ENCODE measurements around the gene ABCA13. TPM values are rescaled to one million over a fixed set of nuclear protein-coding genes. Genes with fewer than 3 reads are reported as not detected.

Gene ABCA13
- total and polyA plus RNA-seq, 4 donors: 1.2 to 23.2 (median 3.5) TPM

GRCh38 chr7:48416327-48416908, 245.2 kb downstream of the ABCA13 start:
- H3K4me3 ChIP-seq: no peak overlapping the region
- no peak for ATAC-seq (ENCODE audit: insufficient read depth, low FRiP score)
- WGBS, 2 donors: 84 to 90% methylated on average over 9 of the region's 9 CpGs

DNA sequence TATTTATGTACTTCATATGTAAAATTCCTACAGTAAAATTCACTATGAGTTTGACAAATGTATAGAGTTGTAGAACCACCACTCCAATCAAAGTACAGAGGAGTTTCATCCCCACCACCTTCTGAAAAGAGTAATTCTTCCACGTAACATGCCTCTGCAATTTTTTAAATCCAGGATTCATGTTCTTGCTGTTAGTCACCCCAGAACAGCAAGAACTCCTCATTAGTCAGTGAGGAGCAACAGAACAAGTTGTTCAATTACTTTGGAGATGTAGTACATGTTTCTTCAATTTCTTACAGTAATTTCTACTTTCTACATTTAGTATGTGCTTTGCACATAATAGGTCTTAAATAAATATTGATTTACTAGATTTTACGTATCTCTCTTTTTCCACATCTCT, 248.1 kb downstream of the ABCA13 start:
- H3K4me1 ChIP-seq (ENCODE audit: control insufficient read depth in 5 of 5, insufficient read depth in 5 of 5, low read length in 5 of 5): no peaks in the 10 kb centered on the region
- no peaks in the 10 kb centered on the region for H3K36me3 ChIP-seq (ENCODE audit: control insufficient read depth in 4 of 4, insufficient read depth in 4 of 4, low read length in 4 of 4)
- H3K9ac ChIP-seq (ENCODE audit: insufficient read depth in 1 of 2, low read length in 2 of 2): no peak overlapping the region
- DNase-seq: no peak
- peaks cover 0 to 3% (median 0%) of the 10 kb centered on the region in 4 donors for H3K9me3 ChIP-seq (ENCODE audit: control insufficient read depth in 4 of 4, insufficient read depth in 3 of 4, low read length in 3 of 4)
- no peak for ATAC-seq (ENCODE audit: insufficient read depth, low FRiP score)
- no peaks in the 10 kb centered on the region for H3K27me3 ChIP-seq (ENCODE audit: control insufficient read depth in 3 of 3, insufficient read depth in 3 of 3, low read length in 2 of 3)
- 45 to 87% methylated on average over 2 of the region's 2 CpGs for WGBS, 2 donors
- no peak overlapping the region for H3K27ac ChIP-seq (ENCODE audit: low read depth in 1 of 2, low read length in 1 of 2)
- H3K4me3 ChIP-seq: no peak overlapping the region
- TF ChIP-seq, protein P1, sequence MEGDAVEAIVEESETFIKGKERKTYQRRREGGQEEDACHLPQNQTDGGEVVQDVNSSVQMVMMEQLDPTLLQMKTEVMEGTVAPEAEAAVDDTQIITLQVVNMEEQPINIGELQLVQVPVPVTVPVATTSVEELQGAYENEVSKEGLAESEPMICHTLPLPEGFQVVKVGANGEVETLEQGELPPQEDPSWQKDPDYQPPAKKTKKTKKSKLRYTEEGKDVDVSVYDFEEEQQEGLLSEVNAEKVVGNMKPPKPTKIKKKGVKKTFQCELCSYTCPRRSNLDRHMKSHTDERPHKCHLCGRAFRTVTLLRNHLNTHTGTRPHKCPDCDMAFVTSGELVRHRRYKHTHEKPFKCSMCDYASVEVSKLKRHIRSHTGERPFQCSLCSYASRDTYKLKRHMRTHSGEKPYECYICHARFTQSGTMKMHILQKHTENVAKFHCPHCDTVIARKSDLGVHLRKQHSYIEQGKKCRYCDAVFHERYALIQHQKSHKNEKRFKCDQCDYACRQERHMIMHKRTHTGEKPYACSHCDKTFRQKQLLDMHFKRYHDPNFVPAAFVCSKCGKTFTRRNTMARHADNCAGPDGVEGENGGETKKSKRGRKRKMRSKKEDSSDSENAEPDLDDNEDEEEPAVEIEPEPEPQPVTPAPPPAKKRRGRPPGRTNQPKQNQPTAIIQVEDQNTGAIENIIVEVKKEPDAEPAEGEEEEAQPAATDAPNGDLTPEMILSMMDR (IDR thresholded peaks at IDR 0.05; ENCODE audit: control extremely low read depth, extremely low read depth): no peak

More at GRCh38 chr7:48416327-48416908, 245.2 kb downstream of the ABCA13 start:
- no peaks in the 10 kb centered on the region for H3K4me1 ChIP-seq (ENCODE audit: control insufficient read depth in 5 of 5, insufficient read depth in 5 of 5, low read length in 5 of 5)
- H3K27ac ChIP-seq (ENCODE audit: low read depth in 1 of 2, low read length in 1 of 2): no peak overlapping the region
- DNase-seq: no peak
- no peaks in the 10 kb centered on the region for H3K36me3 ChIP-seq (ENCODE audit: control insufficient read depth in 4 of 4, insufficient read depth in 4 of 4, low read length in 4 of 4)
- peaks cover 0 to 3% (median 0%) of the 10 kb centered on the region in 4 donors for H3K9me3 ChIP-seq (ENCODE audit: control insufficient read depth in 4 of 4, insufficient read depth in 3 of 4, low read length in 3 of 4)
- TF ChIP-seq, protein P1 (IDR thresholded peaks at IDR 0.05; ENCODE audit: control extremely low read depth, extremely low read depth): no peak
- H3K9ac ChIP-seq (ENCODE audit: insufficient read depth in 1 of 2, low read length in 2 of 2): no peak overlapping the region
- no peaks in the 10 kb centered on the region for H3K27me3 ChIP-seq (ENCODE audit: control insufficient read depth in 3 of 3, insufficient read depth in 3 of 3, low read length in 2 of 3)

- no peak overlapping the region for H3K9ac ChIP-seq (ENCODE audit: insufficient read depth in 1 of 2, low read length in 2 of 2)
- ATAC-seq (ENCODE audit: insufficient read depth, low FRiP score): no peak
- no peak for DNase-seq
- no peaks in the 10 kb centered on the region for H3K4me1 ChIP-seq (ENCODE audit: control insufficient read depth in 5 of 5, insufficient read depth in 5 of 5, low read length in 5 of 5)
- H3K27ac ChIP-seq (ENCODE audit: low read depth in 1 of 2, low read length in 1 of 2): no peak overlapping the region
- peaks cover 0 to 3% (median 0%) of the 10 kb centered on the region in 4 donors for H3K9me3 ChIP-seq (ENCODE audit: control insufficient read depth in 4 of 4, insufficient read depth in 3 of 4, low read length in 3 of 4)
- no peaks in the 10 kb centered on the region for H3K36me3 ChIP-seq (ENCODE audit: control insufficient read depth in 4 of 4, insufficient read depth in 4 of 4, low read length in 4 of 4)
- no peaks in the 10 kb centered on the region for H3K27me3 ChIP-seq (ENCODE audit: control insufficient read depth in 3 of 3, insufficient read depth in 3 of 3, low read length in 2 of 3)
- TF ChIP-seq, protein P1 (IDR thresholded peaks at IDR 0.05; ENCODE audit: control extremely low read depth, extremely low read depth): no peak
- 83 to 90% methylated on average over 1 of the region's 1 CpG for WGBS, 2 donors
- no peak overlapping the region for H3K4me3 ChIP-seq
These were observed 248.9 kb downstream of the ABCA13 start for GRCh38 chr7:48420206-48420605.

DNA sequence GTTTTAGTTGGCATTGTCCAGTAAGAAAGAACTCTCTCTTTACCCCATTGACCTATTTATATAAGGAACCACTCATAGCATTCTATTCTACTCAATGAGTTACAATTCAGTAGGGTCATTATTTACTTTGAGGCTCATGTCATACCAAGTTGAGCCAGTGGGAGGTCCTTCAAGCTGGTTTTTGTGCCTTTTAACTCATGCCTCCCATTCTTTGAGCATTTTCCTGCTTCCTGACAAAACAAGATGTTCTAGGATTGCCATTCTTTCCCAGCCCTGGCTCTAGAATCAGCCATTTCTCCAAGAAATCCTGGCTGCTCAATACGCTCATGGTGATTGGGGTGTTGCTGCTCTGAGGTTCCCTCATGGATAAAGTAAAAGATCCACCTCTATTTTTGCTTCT, 250.1 kb downstream of the ABCA13 start:
- TF ChIP-seq, protein P1 (IDR thresholded peaks at IDR 0.05; ENCODE audit: control extremely low read depth, extremely low read depth): no peak
- no peaks in the 10 kb centered on the region for H3K36me3 ChIP-seq (ENCODE audit: control insufficient read depth in 4 of 4, insufficient read depth in 4 of 4, low read length in 4 of 4)
- H3K4me3 ChIP-seq: no peak overlapping the region
- ATAC-seq (ENCODE audit: insufficient read depth, low FRiP score): no peak
- peaks cover 0 to under 1% (median 0%) of the 10 kb centered on the region in 4 donors for H3K9me3 ChIP-seq (ENCODE audit: control insufficient read depth in 4 of 4, insufficient read depth in 3 of 4, low read length in 3 of 4)
- no peaks in the 10 kb centered on the region for H3K27me3 ChIP-seq (ENCODE audit: control insufficient read depth in 3 of 3, insufficient read depth in 3 of 3, low read length in 2 of 3)
- H3K4me1 ChIP-seq (ENCODE audit: control insufficient read depth in 5 of 5, insufficient read depth in 5 of 5, low read length in 5 of 5): no peaks in the 10 kb centered on the region
- no peak overlapping the region for H3K9ac ChIP-seq (ENCODE audit: insufficient read depth in 1 of 2, low read length in 2 of 2)
- DNase-seq: no peak
- H3K27ac ChIP-seq (ENCODE audit: low read depth in 1 of 2, low read length in 1 of 2): no peak overlapping the region
- WGBS, 2 donors: 94 to 95% methylated on average over 1 of the region's 1 CpG

All from lung (tissue), 12 donors.